ENCODE results near the gene EPS15.
"Not testable (repeated sequence)": the region's sequence is repeated elsewhere in the genome, so short reads cannot be mapped to it uniquely, and the experiment has no call there.

The EPS15 gene

GRCh38 chr1:51515312-51515960, 3.6 kb downstream of the EPS15 start:
- DNase-seq (no peak), ATAC-seq (no peak)

- ATAC-seq (no peak), DNase-seq (no peak)
Measured at GRCh38 chr1:51514733-51515132, 4.3 kb downstream of the EPS15 start.

- DNase-seq (no peak), ATAC-seq (no peak)
Measured at GRCh38 chr1:51512606-51513005, 6.5 kb downstream of the EPS15 start.

- DNase-seq = no peak
Measured at GRCh38 chr1:51512120-51512519, 6.9 kb downstream of the EPS15 start.

GRCh38 chr1:51509773-51510172, 9.3 kb downstream of the EPS15 start:
- DNase-seq (no peak), ATAC-seq (no peak)

More at GRCh38 chr1:51512120-51512519, 6.9 kb downstream of the EPS15 start:
- ATAC-seq = no peak

GRCh38 chr1:51506537-51506936, 12.5 kb downstream of the EPS15 start:
- no peak for DNase-seq
- ATAC-seq = peak; percentile 38

- DNase-seq (peak; percentile 25), ATAC-seq (peak; percentile 83)
Measured at GRCh38 chr1:51504806-51505525, 14.1 kb downstream of the EPS15 start.

- peak; percentile 32 for DNase-seq
- ATAC-seq = peak; percentile 63
Measured at GRCh38 chr1:51501218-51501630, 17.8 kb downstream of the EPS15 start.

GRCh38 chr1:51499694-51500093, 19.4 kb downstream of the EPS15 start:
- ATAC-seq (no peak), DNase-seq (no peak)

GRCh38 chr1:51498924-51499323, 20.1 kb downstream of the EPS15 start:
- no peak for DNase-seq
- no peak for ATAC-seq

GRCh38 chr1:51497340-51497739, 21.7 kb downstream of the EPS15 start:
- no peak for DNase-seq
- no peak for ATAC-seq

GRCh38 chr1:51494138-51494830, 24.8 kb downstream of the EPS15 start:
- ATAC-seq (no peak), DNase-seq (no peak)

- DNase-seq (no peak), ATAC-seq (peak; percentile 59)
Measured at GRCh38 chr1:51491166-51491981, 27.7 kb downstream of the EPS15 start.

- no peak for ATAC-seq
- DNase-seq = no peak
Measured at GRCh38 chr1:51489472-51489871, 29.6 kb downstream of the EPS15 start.

GRCh38 chr1:51488372-51489050, 30.6 kb downstream of the EPS15 start:
- DNase-seq (no peak), ATAC-seq (no peak)

- ATAC-seq (no peak), DNase-seq (no peak)
Measured at GRCh38 chr1:51487628-51488027, 31.4 kb downstream of the EPS15 start.

GRCh38 chr1:51484591-51484990, 34.5 kb downstream of the EPS15 start:
- no peak for ATAC-seq

GRCh38 chr1:51482881-51483280, 36.2 kb downstream of the EPS15 start:
- no peak for DNase-seq

More at GRCh38 chr1:51484591-51484990, 34.5 kb downstream of the EPS15 start:
- DNase-seq = no peak

GRCh38 chr1:51474832-51475620, 44.0 kb downstream of the EPS15 start:
- not testable (repeated sequence) for DNase-seq, ATAC-seq

More at GRCh38 chr1:51482881-51483280, 36.2 kb downstream of the EPS15 start:
- no peak for ATAC-seq

- DNase-seq (no peak), ATAC-seq (no peak)
Measured at GRCh38 chr1:51473331-51474115, 45.5 kb downstream of the EPS15 start.

Measured in stimulated activated naive CD8-positive, alpha-beta T cell treated with anti-CD3 and anti-CD28 coated beads, Interleukin-15, Interleukin-2, amounts not matched to agents 100 U/mL and 50 U/mL, for 24 hours (primary cell).